Skin of body (tissue), 2 donors: ENCODE data around the gene ATP2C2. TPM values are rescaled to one million over a fixed set of nuclear protein-coding genes. Genes with fewer than 3 reads are reported as not detected.
"Not testable (repeated sequence)": the region's sequence is repeated elsewhere in the genome, so short reads cannot be mapped to it uniquely, and the experiment has no call there.

Experiments
- DNase-seq: peaks from one replicate; lab custom pipeline; 2025; lab: John Stamatoyannopoulos, UW
- total RNA-seq: library from RNA; depleted of rRNA; stranded (reverse); fragments of >200 nt; gene quantifications from one replicate; pipeline ENCODE4 v1.2.3, GENCODE V29; 2014

The ATP2C2 gene
- total RNA-seq, 1 donor from 2014 or later, result 25.9 TPM

- DNase-seq, result no peak
These were observed 81.1 kb downstream of the ATP2C2 start for GRCh38 chr16:84449156-84450140.

- DNase-seq, result no peak
These were observed 82.0 kb downstream of the ATP2C2 start for GRCh38 chr16:84450176-84450865.

DNA sequence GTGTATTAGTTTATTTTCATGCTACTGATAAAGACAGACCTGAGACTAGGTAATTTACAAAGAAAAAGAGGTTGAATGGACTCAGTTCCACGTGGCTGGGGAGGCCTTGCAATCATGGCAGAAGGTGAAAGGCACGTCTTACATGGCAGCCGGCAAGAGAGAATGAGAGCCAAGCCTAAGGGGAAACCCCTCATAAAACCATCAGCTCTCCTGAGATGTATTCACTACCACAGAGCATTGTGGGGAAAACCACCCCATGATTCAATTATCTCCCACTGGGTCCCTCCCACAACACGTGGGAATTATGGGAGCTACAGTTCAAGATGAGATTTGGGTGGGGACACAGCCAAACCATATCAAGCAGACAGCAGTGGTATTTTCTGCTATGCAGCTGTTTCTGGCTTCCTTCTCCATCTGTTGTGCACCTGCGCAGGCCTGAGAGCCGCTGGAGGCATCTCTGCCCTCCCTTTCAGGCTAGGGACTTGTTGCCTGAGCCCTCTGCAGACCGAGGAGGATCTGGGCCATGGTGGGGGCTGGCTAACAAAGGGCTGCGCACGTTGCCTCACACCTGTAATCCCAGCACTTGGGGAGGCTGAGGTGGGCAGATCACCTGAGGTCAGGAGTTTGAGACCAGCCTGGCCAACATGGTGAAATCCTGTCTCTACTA, 82.8 kb downstream of the ATP2C2 start:
- not testable (repeated sequence) for DNase-seq

DNA sequence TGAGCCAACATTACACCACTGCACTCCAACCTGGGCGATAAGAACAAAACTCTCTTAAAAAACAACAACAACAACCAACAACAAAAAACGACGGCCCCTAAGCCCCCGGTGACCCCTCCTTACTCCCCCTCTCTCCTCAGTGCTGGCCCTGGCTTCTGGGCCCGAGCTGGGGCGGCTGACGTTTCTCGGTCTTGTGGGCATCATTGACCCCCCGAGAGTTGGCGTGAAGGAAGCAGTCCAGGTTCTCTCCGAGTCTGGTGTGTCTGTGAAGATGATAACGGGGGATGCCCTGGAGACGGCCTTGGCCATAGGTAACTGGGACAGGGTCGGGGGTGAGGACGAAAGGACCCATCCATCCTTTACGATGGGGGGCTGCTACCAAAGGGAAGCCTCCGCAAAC, 83.4 kb downstream of the ATP2C2 start:
- no peak for DNase-seq

- no peak for DNase-seq
These were observed 84.9 kb downstream of the ATP2C2 start for GRCh38 chr16:84453061-84453752.

GRCh38 chr16:84454611-84455010, 86.3 kb downstream of the ATP2C2 start:
- DNase-seq, result no peak

DNA sequence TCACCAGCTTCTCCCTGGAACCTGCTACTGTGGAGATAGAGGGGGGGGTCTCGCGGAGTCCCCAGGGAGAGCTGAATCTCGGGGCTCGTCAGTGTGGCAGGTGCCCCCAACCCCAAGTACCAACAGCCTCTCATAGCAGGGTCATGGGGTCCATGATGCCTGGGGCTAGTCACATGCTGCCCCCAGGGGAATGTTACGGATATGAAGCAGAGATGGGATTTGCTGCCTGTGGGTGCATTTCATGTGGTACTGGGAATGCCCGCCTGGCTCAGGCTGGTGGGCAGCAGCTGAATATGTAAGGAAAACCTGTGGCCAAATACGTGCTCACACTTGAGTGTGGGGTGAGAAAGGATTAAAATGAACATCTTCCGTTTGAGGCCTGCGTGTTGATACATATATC, 86.7 kb downstream of the ATP2C2 start:
- DNase-seq, result no peak

DNA sequence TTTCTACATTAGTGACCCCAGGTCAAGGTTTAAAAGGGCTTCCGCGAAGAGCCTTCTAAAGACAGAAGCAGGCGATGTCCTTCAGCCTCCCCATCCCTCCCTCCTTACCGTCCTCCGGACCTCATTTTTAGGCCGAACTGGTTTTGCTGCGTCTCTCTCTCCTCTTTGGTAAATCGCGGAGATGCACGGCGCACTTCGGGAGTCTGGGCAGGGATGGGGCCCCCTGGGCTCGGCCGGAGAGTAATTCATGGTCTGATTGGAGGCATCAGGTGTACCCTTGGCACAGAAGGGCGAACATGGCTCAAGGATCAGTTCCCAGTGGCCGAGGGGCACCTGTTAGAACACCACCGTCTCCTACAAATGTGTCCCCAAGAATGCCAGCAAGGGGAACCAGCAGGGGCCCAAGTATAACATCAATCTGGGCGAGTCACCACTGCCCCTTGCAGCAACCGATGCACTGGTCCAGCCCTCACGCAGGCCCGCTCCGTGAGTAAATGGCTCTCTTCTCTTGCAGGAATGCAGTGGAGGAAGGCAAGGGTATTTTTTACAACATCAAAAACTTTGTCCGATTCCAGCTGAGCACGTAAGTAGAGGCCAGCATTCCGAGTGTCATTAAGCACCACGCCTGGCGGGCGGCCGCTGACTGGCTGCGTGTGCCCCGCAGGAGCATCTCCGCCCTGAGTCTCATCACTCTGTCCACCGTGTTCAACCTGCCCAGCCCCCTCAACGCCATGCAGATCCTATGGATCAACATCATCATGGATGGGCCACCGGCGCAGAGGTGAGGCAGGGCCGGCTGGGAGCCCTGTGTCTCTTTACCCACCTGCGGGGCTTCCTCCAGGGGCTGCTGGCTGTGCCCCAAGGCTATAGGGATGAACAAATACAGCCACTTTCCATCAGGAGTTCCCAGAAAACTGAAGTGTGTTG, 90.5 kb downstream of the ATP2C2 start:
- DNase-seq, result no peak

DNA sequence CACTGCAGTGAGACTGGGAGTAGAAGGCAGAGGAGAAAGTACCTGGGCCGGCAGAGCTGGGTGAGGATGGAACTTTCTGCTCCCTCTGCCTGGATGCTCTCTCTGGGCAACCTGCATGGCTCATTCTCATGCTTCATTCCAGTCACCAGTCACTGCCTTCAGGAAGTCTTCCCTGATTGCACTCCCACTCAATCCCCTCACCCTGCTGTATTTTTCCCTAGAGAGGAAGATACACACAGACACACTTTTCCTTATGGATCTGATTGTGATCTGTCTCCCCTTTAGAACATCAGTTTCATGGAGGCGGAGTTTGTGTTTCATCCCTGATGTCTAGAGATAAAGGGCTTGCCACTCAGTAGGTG, 91.2 kb downstream of the ATP2C2 start:
- no peak for DNase-seq

DNA sequence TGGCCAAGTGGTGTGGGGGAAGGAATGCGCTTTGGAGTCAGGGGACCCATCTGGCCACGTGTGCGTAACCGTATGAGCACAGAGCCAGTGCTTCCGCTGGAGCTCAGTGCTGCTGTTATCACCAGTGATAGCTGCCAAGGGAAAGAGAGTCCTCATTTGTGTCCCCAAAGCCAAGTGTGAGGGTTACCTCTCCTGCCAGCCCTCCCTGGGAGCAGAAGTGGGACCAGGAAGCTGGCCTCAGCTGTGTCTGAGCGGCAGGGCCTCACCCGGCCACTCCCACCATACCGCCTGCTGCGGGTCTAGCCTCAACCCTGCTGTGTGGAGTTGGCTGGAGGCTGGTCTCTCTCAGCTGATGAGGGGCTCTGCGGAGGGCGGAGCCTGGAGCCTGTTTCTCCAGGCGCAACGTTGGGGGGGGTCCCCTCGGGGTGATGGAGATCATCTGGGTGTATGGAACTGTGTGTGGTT, 91.6 kb downstream of the ATP2C2 start:
- DNase-seq, result no peak

GRCh38 chr16:84460406-84461028, 92.2 kb downstream of the ATP2C2 start:
- no peak for DNase-seq

DNA sequence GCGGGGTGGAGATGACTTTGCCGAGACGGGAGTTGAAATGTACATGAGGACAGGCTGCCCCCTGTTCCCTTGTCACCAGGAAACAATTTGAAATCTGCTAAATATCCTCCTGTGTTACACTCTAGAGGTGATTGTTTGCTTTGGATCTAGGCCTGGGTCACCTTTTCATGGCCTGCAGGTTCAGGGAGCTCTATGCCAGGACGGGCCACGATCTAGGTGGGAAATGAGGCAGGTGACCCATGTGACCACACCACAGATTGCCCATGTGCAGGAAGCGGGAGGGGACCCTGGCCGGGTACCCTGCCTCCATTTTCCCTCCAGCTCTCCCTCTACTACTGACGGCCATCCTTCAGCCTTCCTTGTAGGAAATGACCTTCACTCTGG, 92.7 kb downstream of the ATP2C2 start:
- no peak for DNase-seq

DNA sequence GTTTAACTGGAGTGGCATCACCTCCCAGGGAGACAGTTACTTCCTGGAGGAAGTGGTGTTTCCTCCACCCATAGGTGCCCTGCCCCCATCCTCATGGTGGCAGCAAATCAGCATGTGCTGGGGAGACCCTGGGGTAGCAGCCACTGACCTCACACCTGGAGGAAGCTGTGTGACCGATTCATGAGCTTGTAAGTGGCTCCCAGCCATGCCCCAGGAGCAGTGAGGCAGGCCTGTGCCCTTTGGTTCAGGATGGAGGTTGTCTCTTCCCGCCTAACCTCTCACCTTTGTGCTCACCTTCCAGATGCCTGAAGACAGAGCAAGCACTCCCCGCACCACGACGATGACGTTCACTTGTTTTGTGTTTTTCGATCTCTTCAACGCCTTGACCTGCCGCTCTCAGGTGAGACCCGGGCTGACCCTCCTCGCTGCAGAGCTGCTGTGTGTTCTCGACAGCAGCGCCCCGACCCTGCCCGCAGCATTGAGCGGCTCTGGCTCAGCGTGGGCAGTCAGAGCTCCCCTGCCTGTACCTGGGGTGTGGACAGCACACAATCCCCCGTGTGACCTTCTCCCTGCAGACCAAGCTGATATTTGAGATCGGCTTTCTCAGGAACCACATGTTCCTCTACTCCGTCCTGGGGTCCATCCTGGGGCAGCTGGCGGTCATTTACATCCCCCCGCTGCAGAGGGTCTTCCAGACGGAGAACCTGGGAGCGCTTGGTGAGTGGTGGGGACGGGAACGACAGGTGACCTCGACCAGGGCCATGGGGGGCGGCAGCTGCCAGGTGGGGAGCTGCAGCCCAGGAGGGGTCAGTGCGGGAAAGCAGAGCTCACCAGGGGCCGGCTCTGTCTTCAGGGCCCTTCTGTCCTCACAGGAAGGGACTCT, 93.3 kb downstream of the ATP2C2 start:
- DNase-seq, result no peak

- DNase-seq, result no peak
These were observed 94.2 kb downstream of the ATP2C2 start for GRCh38 chr16:84462296-84463210.

DNA sequence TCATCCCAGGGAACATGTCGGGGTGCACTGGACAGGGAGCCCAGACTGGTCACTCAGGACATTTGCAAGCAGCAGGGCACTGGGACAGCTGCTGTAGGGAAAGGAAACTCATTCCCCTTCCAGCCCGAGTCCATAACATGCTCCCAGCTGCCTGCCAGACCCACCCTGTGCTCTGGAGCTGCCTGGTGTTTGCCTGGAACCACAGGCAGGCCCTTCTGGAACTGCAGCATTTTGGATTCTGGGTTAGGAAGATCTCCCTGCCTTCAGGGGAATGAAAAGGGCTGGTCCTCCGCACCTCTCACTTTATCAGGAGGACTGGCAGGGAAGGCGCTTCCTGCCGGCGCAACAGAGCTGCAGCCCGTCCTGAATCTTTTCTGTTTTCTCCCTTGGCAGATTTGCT, 94.9 kb downstream of the ATP2C2 start:
- no peak for DNase-seq

GRCh38 chr16:84464116-84464515, 95.8 kb downstream of the ATP2C2 start:
- no peak for DNase-seq

- DNase-seq, result no peak
These were observed 96.8 kb downstream of the ATP2C2 start for GRCh38 chr16:84465154-84465553.

DNA sequence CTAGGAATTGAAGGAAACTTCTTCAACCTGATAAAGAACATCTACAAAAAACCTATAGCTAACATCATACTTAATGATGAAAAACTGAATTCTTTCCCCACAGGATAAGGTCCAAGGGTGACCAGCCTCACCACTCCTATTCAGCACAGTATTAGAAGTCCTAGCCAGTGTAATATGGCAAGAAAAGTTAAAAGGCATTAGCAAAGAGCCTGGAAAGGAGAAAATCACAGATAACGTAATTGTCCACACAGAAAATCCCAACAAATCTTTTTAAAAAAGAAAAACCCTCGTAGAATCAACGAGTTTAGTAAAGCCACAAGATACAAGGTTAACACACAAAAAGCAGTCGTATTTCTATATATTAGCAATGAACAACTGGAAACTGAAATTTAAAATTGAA, 98.4 kb downstream of the ATP2C2 start:
- DNase-seq, result no peak
